GM21825 (cell line): ENCODE results near the gene ATXN7.

Experiments
- ATAC-seq: cut with Tn5 transposase; IDR thresholded peaks from one replicate; pipeline ENCODE4 v1.9.1; 2021; ENCODE audit warnings: mild to moderate bottlenecking, moderate library complexity; ENCODE audit not compliant: unreplicated experiment

ATXN7 gene

DNA sequence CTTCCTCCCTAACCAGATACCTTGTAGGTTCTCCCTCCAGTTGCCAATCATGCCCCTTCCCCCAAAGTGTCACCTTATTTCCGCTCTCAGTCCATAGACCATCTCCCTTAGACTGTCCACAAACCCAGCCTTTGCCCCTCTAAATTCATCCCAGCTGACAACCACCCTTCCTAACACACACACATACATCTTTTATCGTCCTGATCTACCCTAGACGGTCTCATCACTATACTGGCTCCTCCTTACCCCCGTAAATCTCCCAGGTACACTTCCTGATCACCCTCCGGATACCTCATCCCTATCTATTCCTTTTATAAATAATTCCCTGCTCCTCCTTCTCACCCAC lies 890 bp upstream of the ATXN7 start:
- peak; percentile 2 for ATAC-seq

DNA sequence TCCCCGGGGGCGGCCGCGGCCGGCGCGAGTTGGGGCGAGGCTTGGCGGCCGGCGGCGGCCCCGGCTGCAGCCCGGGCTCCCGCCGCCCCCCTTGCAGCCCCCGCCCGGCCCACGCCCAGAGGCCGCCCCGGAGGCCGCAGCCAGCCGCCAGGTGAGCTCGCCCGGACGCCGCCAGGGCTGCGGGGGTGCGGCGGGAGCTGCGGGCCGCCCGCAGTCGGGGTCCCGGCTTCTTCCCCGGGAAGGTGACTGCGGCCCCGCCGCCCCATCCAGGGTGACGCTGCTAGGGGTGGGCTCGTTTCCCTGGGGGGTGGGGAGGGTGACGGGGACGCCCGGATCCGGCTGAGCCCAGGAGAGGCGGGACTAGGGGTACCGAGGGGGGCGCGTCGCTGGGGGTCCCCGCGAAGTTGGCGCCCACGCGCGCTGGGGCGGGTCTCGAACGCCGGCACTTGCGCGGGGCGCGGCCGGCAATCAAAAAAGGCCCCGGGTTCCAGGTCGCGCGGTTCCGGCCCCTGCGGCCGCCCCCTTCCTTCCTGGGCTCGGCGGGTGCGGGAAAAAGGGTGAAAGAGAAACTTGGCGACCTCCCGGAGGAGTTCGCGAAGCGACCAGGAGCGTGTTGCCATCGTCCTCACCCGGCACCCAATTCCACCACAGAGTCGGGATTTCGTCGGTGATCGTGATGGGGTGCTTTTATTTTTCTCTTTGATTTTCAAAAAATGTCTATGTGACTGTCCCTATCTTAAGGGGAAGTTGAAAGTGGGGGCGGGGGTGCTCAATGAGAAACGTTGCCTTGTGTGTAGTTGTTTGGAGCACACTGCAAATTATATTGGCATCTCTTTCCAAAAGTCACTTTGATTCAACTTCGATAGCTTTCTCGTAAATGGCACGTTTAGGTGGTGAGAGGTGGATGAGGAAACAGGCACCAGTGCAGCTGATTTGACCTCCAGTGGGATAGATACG lies 619 bp downstream of the ATXN7 start:
- ATAC-seq: peak; percentile 37

DNA sequence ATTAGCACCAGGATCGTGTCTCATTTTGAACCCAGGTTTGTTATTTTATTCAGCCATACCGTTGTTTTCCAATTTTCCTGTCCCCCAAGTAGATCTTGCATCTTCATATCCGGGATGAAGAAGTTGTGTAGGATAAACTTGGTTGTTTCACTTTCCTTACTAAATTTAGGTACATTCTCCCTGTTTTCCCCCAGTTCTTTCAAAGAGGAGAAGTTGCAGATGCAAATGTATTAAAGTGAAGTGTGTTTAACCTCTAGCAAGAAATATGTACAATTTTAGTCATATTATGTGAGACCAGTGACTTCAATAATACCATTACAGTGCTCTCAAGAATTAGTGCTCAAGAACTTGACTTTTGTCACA lies 1.3 kb downstream of the ATXN7 start:
- no peak for ATAC-seq

DNA sequence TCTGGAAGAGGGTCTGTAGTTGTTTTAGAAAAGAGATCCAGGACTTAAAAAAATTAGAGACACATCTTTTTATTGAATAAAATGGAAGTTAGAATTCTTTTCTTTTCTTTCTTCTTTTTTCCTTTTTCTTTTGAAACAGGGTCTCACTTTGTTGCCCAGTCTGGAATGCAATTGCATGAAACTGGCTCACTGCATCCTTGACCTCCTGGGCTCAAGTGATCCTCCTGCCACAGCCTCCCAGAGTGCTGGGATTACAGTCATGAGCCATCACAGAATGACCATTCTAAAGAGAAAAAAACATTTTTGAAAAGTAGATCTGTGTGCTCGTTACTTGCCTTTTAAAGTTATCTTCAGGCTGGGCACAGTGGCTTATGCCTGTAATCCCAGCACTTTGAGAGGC lies 3.6 kb downstream of the ATXN7 start:
- no peak for ATAC-seq

DNA sequence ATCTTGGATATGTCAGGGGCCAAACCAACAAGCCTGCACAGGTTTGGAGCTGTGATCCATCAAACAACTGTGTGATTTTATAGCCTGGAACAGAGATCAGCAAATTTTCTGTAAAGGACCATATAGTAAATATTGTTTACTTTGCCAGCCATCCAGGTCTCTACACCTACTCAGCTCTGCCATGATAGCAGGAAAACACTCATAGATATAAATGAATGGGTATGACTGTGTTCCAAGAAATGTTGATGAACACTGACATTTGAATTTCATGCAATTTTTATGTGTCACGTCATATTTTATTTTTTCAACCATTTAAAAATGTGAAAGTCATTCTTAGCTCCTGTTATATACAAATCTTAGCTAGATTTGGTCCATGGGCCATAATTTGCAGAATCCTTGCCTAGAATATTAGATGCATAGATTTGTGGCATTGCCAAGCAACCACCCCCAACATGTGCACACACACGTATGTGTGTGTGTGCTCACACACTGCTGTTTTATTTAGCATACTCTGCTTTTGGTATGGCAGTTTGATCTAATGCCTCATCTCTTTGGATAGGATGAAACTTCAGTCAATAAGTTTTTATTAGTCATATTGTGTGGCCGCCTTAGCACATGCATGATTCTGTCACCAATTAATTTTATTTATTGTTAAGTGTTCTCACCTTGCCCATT lies 6.4 kb downstream of the ATXN7 start:
- ATAC-seq: no peak

DNA sequence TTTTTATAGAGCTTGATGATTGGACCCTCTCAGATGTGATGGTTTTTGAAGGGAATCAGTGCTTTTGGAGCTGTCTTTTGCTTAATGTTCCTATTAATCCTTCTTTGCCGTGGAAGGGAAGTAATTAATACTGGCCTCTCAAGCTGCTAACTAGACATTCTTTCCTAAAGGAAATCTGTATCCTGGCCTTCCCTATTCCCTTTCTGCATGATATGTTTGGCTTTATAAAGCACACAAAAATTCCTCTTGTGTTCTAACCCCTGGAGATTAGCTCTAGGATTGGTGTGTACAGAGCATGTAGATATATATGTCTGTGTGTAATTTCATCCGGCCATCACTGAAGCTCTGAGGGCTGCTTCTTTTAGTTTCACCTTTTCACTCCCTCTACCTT lies 6.9 kb downstream of the ATXN7 start:
- no peak for ATAC-seq

DNA sequence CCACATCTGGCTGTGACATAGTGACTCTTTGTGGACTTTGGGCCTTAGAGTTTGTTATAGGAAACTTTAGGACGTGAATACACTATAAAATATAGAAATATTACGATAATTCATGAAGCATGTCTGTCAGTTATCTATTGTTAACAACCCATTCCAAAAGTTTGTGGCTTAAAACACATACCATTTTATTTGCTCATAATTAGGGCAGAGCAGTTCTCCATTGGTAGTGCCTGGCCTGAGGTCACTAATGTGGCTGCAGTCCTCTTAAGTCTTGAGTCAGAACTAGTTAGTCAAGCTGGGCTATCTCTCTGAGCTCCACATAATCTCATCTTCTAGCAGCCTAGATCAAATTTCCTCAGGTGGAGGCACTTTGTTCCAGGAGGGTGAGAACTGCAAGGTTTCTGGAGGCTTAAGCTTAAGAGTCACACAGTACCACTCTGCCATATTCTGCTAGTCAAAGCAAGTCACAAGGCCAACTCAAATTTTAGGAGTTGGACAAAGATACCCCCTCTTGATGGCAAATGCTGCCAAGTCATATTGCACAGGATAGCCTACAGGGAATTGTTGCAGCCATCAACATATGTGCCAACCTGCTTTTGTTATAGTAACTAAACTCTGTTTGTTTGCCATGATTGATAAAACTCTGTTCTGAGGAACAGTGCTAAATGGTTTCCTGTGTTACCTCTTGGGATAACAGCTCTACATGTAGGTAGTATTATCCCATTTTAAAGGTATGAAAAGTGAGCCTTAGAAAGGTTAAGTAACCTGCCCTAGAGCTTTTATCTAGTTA lies 8.7 kb downstream of the ATXN7 start:
- no peak for ATAC-seq

DNA sequence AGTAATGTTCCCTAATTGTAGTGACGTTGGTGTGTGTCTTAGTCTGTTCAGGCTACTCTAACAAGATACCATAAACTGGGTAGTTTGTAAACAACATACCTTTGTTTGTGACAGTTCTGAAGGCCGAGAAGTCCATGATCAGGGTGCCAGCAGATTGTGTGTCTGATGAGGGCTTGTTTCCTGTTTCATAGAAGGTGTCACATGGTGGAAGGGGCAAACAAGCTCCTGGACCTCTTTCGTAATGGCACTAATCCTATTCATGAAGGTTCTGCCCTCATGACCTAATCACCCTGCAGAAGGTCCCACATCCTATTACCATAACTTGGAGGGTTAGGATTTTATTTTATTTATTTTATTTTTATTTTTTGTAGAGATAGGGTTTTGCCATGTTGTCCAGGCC lies 11.1 kb downstream of the ATXN7 start:
- ATAC-seq: no peak

DNA sequence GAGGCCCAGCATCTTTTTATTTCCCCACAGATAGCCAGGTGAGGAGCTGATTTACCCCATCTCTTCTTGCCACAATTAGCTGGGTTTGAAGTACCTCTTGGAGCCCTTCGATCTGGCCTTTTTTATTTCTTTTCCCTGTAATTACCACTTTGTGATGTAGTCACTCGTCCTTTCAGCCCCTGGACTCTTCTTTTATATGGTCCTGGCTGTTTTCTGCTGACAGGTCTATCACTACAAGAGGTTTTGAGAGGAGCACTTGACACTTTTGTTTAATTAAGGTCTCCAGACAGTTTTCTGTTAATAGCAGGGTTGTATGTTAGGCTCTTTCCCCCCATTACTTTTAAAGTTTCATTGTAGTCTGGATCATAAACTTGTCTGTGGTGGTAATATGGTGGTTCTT lies 11.8 kb downstream of the ATXN7 start:
- ATAC-seq: no peak

DNA sequence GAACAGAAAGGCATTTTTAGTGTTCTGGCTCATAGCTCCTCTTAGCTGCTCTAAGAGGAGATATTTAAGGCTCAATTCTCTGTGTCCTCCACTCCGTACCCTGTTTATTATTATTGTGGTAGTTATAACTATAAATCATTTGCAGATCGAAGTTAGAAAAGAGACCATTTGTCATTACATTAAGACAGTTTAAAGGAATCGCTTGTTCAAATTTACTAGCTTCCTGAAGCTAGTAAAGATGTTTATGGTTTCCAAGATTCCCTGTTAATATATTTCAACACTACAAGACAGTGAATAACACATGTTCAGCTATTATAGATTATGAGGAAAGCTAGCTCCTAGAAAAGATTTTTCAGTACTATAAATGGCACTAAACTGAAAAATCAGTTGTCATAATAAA lies 12.6 kb downstream of the ATXN7 start:
- no peak for ATAC-seq

DNA sequence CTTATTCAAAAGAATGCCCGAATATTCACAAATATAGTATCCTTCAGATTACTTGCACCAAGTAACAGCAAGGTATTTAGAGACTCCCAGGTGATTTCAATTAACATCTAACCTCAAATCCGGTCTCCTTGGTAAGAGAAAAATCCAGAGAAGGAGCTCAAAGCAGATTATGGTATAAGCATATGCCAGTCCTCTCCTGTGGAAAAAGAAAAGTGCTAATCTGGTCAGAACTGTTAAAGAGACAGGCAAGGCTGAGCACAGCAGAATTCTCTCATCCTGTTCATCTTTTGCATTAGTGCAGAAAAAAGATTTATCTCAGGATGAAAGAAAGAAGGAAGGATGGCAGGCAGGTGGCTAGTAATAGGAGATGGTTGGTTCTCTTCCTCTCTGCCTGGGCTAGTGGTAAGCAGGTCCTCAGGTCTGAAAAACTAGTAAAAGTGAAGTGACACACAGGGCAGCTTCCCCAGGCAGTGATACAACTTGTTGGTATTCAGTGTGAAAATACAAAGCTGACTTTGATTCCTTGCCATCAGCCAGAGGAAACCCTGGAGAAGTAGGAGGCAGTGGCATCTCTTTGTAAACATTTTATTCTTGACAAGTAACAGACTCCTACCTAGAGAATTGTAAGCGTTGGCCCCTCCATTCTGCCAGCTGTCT lies 14.2 kb downstream of the ATXN7 start:
- no peak for ATAC-seq

DNA sequence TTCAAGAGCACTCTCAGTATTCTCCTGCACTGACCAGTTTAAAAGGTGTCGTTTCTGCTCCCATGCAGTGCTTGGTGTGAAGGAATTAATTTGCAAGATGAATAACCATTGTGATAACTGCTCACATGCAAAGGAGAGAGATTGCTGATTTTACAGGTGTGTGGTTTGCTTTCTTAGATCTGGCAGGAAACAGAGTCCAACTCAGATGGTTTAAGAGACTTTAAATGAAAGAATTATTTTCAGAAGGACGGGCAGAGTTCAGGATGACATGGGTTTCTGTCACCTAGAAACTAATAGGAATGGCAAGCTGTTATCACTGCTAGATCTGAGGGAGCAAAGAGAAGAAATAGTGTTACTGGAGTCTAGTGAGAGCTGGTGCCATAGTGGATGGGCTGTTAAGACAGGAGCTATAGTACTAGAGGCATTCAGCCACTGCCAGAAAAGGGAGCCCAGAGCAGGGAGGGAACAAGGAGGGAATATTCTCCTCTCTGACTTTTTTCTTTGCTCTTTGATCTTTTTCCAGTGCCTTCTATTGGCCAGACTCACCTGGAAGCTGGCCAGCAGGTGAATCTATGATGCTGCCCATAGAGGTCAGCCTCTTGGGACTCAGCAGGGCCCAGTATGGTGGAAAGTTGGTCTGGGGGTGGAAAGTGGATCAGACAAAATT lies 14.9 kb downstream of the ATXN7 start:
- no peak for ATAC-seq

DNA sequence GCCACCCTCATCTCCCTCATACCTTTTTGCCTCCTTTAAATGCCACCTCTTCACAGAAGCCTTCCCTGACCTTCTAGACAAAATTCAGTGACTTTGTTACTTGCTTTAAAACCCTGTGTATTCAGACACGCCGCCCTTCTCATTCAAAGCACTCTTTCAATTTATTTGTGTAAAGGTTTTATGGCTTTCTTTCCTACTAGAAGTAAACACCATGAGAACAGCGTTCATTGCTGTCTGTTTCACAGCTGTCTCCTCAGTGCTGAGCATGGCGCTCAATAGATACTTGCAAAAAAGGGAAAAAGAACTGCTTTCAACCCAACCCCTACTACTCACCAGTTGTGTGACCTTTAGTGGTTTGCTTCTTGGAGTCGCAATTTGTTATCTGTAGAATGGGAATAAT lies 17.0 kb downstream of the ATXN7 start:
- ATAC-seq: no peak

DNA sequence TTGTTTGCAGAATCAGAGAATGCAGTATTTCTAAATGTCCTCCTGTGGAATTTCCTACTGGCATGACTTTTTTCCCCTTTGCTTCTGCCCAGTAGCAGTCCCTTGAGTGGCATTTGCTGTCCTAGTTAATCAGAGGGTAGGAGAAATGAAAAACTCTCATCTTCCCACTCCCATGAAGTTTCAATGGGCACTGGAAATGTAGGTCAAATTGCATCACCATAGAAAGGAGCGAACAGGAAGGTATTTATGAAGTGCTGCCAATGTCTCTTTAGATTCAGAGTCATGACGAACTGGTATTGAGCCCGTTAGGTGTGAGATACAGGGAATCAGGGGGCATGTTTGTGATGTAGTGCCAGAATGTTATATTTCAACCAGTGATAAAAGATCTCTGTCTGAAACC lies 23.2 kb downstream of the ATXN7 start:
- no peak for ATAC-seq

DNA sequence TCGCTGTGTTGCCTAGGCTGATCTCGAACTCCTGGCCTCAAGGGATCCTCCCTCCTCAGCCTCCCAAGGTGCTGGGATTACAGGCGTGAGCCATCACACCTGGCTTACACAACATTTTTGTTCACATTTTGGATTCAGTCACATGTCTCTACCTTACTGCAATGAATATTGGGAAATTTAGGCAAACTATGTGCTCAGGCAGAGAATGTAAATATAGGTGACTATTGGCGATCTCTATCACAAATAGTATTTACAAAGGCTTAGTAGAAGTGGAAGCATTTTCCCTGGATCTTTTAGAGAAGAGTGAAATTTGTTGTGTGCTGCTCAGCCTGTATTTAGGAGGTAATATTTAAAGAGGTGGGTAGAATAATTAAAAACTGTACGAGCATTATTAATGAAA lies 27.9 kb downstream of the ATXN7 start:
- ATAC-seq: no peak

DNA sequence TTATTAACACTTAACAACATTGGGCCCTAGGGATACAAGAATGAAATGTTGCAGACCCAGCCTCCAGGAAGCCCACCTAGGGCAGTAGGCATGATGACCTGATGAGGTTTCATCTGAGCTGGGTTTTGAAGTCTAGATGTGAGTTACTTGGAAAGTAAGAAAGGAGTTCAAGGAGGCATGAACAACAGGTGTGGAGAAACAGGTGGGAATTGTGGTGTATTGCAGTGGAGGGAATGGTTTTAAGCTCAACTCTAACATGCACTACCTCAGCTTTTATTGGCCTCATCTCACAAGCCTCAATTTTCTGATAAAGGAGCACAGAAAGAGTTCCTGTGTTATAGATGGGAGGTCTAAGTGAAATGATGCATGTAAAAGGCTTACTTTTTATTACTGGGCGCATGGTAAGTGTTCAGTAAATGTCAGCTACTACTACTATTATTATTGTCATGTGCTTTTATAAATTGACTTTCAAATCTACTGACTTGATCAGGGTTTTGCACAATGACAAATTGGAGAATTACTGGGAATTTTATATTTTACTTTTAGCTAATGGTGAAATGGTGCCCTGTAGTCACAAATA lies 29.2 kb downstream of the ATXN7 start:
- no peak for ATAC-seq

DNA sequence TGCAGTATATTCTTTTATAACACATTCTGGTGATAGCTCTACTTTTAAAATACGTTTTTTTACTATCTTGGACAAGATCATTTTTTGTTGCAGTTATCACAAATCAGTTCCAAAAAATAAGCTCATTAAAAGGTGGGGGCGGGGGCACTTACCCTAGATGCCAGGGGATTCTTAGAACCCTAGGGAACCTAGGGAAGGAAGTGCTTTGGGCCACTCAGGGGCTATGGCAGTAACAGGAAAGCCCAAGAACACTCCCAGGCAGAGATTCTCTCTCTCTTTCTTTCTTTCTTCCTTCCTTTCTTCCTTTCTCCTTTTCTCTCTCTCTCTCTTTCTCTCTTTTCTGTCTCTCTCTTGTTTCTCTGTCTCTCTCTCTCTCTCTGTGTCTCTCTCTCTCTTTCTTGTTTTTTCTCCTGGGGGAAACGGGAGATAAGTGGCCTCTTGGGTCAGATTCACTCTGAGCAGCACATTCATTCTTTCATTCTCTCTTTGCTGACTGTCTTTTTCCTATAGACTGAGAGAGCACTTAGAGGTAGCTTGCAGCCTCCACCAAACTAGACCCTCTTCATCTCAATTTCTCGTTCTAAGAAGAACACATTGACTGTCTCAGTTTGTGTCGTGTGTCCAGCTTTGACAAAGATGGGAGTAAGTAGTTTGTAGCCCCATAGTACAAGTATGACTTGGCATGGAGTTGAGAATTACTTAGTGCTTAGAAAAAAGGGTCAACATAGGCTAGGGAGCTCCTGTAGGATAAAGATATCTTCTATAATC lies 31.9 kb downstream of the ATXN7 start:
- ATAC-seq: no peak

DNA sequence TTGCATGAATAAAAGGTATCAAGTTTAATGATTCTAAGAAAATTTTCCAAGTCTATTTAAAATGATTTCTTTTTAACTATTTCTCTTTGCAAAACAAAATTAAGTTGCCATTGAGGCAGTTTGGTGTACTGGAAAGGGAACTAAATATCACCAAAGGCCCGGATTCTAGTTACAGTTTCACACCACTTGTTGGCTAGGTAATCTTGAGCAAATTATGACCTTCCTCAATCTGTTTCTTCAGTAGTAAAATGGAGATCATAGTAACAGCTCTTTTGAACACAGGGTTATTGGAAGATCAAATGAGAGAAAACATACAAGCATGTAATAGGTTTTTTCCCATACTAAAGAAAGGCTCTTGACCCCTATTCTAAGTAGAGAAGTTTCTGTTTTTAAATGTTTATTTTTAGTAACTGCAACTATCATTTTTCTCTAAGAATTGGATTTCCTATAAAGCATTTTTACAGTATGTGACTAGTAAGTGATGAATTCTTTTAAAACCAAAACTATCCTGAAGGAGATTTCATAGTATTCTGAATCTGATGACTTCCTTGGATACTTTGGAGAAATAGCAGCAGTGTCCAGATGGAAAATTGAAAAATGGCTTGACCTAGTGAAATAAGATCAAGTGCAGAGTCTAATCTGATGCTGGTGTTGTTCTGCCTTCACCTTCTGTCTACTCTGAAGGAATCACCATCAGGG lies 32.8 kb downstream of the ATXN7 start:
- no peak for ATAC-seq

DNA sequence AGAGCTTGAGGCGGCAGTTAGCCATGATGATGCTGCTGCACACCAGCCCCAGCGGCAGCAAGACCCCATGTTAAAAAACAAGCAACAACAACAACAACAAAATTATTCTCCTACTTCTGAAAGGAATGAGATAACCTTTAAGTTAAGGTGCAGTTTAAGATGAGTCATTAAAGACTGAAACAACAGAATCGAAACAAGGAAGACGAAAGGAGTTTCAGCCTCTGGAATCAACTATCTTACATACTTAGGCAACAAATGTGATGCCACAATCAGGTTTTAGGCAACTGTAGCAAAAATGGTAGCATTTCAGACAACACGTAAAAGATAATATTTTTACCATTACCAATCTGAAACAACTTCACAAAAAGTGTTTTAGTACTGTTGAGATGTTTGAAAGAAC lies 36.3 kb downstream of the ATXN7 start:
- ATAC-seq: no peak
